ENCODE results near the gene AIF1L. TPM values are rescaled to one million over a fixed set of nuclear protein-coding genes. Genes with fewer than 3 reads are reported as not detected.

The AIF1L gene
- total and polyA plus RNA-seq, 4 donors = 0.61 to 1.8 (median 1.2) TPM

DNA sequence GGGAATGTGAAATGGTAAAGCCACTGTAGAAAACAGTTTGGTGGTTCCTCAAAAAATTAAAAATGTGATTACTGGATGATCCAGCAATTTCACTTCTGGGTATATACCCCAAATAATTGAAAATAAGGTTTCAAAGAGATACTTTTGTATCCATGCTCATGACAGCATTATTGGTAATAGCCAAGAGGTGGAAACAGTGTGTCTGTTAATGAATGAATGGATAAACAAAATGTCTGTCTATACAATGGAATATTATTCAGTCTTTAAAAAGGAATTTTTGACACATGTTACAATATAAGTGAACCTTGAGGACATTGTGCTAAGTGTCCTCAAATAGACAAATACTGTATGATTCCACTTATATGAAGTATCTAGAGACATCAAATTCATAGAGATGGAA is 69.2 kb downstream of the AIF1L start:
- Histone ChIP-seq H3K4me3 (ENCODE audit: low read depth in 1 of 3, low read length in 3 of 3) (no peak overlapping the region), H3K9ac (ENCODE audit: low read depth in 1 of 2, low read length in 2 of 2) (no peak overlapping the region), H3K4me1 (ENCODE audit: control insufficient read depth in 4 of 4, insufficient read depth in 4 of 4, low read length in 3 of 4) (peaks cover 0 to 4% (median 0%) of the 10 kb centered on the region in 4 donors), H3K36me3 (ENCODE audit: control insufficient read depth in 4 of 4, insufficient read depth in 3 of 4, low read depth in 1 of 4, low read length in 3 of 4) (peaks cover 12 to 45% (median 36%) of the 10 kb centered on the region in 4 donors), H3K27me3 (ENCODE audit: control insufficient read depth in 4 of 4, insufficient read depth in 4 of 4, low read length in 3 of 4) (no peaks in the 10 kb centered on the region), H3K27ac (ENCODE audit: low read depth in 1 of 2, low read length in 2 of 2) (no peak overlapping the region), H3K9me3 (ENCODE audit: control insufficient read depth in 4 of 4, low read length in 3 of 4) (no peaks in the 10 kb centered on the region)
- DNase-seq (ENCODE audit: low spot score) = no peak
- TF ChIP-seq GABPA (IDR thresholded peaks at IDR 0.05 in 1 of 2, conservative IDR thresholded peaks at IDR 0.05 in 1 of 2) = no peak
- TF ChIP-seq, protein P1, sequence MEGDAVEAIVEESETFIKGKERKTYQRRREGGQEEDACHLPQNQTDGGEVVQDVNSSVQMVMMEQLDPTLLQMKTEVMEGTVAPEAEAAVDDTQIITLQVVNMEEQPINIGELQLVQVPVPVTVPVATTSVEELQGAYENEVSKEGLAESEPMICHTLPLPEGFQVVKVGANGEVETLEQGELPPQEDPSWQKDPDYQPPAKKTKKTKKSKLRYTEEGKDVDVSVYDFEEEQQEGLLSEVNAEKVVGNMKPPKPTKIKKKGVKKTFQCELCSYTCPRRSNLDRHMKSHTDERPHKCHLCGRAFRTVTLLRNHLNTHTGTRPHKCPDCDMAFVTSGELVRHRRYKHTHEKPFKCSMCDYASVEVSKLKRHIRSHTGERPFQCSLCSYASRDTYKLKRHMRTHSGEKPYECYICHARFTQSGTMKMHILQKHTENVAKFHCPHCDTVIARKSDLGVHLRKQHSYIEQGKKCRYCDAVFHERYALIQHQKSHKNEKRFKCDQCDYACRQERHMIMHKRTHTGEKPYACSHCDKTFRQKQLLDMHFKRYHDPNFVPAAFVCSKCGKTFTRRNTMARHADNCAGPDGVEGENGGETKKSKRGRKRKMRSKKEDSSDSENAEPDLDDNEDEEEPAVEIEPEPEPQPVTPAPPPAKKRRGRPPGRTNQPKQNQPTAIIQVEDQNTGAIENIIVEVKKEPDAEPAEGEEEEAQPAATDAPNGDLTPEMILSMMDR (IDR thresholded peaks at IDR 0.05; ENCODE audit: low read depth, low read length, missing input control) = no peak

- no peak for DNase-seq (ENCODE audit: low spot score)
- Histone ChIP-seq H3K9ac (ENCODE audit: low read depth in 1 of 2, low read length in 2 of 2) (no peak overlapping the region), H3K4me1 (ENCODE audit: control insufficient read depth in 4 of 4, insufficient read depth in 4 of 4, low read length in 3 of 4) (peaks cover 0 to 4% (median 0%) of the 10 kb centered on the region in 4 donors), H3K9me3 (ENCODE audit: control insufficient read depth in 4 of 4, low read length in 3 of 4) (no peaks in the 10 kb centered on the region), H3K4me3 (ENCODE audit: low read depth in 1 of 3, low read length in 3 of 3) (no peak overlapping the region), H3K27ac (ENCODE audit: low read depth in 1 of 2, low read length in 2 of 2) (no peak overlapping the region), H3K27me3 (ENCODE audit: control insufficient read depth in 4 of 4, insufficient read depth in 4 of 4, low read length in 3 of 4) (no peaks in the 10 kb centered on the region), H3K36me3 (ENCODE audit: control insufficient read depth in 4 of 4, insufficient read depth in 3 of 4, low read depth in 1 of 4, low read length in 3 of 4) (peaks cover 9 to 44% (median 29%) of the 10 kb centered on the region in 4 donors)
- 52% methylated on average over 6 of the region's 6 CpGs for WGBS
- TF ChIP-seq HNF4A (conservative IDR thresholded peaks at IDR 0.05) (no peak), ZBTB33 (IDR thresholded peaks at IDR 0.05) (no peak), GABPA (IDR thresholded peaks at IDR 0.05 in 1 of 2, conservative IDR thresholded peaks at IDR 0.05 in 1 of 2) (no peak), RAD21 (IDR thresholded peaks at IDR 0.05) (no peak), HNF4G (IDR thresholded peaks at IDR 0.05) (no peak), SP1 (IDR thresholded peaks at IDR 0.05) (no peak)
- TF ChIP-seq, protein P2, sequence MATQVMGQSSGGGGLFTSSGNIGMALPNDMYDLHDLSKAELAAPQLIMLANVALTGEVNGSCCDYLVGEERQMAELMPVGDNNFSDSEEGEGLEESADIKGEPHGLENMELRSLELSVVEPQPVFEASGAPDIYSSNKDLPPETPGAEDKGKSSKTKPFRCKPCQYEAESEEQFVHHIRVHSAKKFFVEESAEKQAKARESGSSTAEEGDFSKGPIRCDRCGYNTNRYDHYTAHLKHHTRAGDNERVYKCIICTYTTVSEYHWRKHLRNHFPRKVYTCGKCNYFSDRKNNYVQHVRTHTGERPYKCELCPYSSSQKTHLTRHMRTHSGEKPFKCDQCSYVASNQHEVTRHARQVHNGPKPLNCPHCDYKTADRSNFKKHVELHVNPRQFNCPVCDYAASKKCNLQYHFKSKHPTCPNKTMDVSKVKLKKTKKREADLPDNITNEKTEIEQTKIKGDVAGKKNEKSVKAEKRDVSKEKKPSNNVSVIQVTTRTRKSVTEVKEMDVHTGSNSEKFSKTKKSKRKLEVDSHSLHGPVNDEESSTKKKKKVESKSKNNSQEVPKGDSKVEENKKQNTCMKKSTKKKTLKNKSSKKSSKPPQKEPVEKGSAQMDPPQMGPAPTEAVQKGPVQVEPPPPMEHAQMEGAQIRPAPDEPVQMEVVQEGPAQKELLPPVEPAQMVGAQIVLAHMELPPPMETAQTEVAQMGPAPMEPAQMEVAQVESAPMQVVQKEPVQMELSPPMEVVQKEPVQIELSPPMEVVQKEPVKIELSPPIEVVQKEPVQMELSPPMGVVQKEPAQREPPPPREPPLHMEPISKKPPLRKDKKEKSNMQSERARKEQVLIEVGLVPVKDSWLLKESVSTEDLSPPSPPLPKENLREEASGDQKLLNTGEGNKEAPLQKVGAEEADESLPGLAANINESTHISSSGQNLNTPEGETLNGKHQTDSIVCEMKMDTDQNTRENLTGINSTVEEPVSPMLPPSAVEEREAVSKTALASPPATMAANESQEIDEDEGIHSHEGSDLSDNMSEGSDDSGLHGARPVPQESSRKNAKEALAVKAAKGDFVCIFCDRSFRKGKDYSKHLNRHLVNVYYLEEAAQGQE (IDR thresholded peaks at IDR 0.05) = no peak
These were observed 70.9 kb downstream of the AIF1L start for GRCh38 chr9:131167146-131167692.

DNA sequence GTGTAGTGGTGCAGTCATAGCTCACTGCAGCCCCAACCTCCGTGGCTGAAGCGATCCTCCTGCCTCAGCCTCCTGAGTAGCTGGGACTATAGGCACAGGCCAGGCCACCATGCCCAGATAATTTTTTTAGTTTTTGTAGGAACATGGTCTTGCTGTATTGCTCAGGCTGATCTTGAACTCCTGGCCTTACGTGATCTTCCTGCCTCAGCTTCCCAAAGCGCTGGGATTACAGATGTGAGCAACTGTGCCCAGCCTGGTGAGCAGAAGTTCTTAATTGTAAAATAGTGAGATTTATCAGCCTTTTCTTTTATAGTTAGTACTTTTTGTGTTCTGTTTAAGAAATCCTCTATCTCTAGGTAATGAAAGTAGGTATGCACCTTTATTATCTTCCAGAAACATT is 71.6 kb downstream of the AIF1L start:
- Histone ChIP-seq H3K4me1 (ENCODE audit: control insufficient read depth in 4 of 4, insufficient read depth in 4 of 4, low read length in 3 of 4) (peaks cover 0 to 4% (median 0%) of the 10 kb centered on the region in 4 donors), H3K27ac (ENCODE audit: low read depth in 1 of 2, low read length in 2 of 2) (no peak overlapping the region), H3K9ac (ENCODE audit: low read depth in 1 of 2, low read length in 2 of 2) (no peak overlapping the region), H3K27me3 (ENCODE audit: control insufficient read depth in 4 of 4, insufficient read depth in 4 of 4, low read length in 3 of 4) (no peaks in the 10 kb centered on the region), H3K4me3 (ENCODE audit: low read depth in 1 of 3, low read length in 3 of 3) (no peak overlapping the region), H3K9me3 (ENCODE audit: control insufficient read depth in 4 of 4, low read length in 3 of 4) (no peaks in the 10 kb centered on the region), H3K36me3 (ENCODE audit: control insufficient read depth in 4 of 4, insufficient read depth in 3 of 4, low read depth in 1 of 4, low read length in 3 of 4) (peaks cover 9 to 38% (median 22%) of the 10 kb centered on the region in 4 donors)
- 93% methylated on average over 4 of the region's 4 CpGs for WGBS
- TF ChIP-seq HNF4A (conservative IDR thresholded peaks at IDR 0.05) (no peak), RAD21 (IDR thresholded peaks at IDR 0.05) (no peak), JUND (IDR thresholded peaks at IDR 0.05) (no peak), SP1 (IDR thresholded peaks at IDR 0.05) (no peak), FOXA1 (IDR thresholded peaks at IDR 0.05) (no peak), RXRA (IDR thresholded peaks at IDR 0.05) (no peak), TAF1 (conservative IDR thresholded peaks at IDR 0.05) (no peak), FOXA2 (IDR thresholded peaks at IDR 0.05) (no peak)
- TF ChIP-seq, protein P2 (IDR thresholded peaks at IDR 0.05) = no peak
- no peak for DNase-seq (ENCODE audit: low spot score)
